ENCODE measurements around the gene HOXA3.

Gene HOXA3

GRCh38 chr7:27101171-27101956, 51.0 kb downstream of the HOXA3 start:
- H3K9ac ChIP-seq (ENCODE audit: low read length) = peak overlapping the region; percentile 29
- H3K27ac ChIP-seq (ENCODE audit: low read depth, low read length) = peak overlapping the region; percentile 84
- peaks cover 4% of the 10 kb centered on the region for H3K36me3 ChIP-seq (ENCODE audit: control insufficient read depth, insufficient read depth, low read length)
- H3K4me3 ChIP-seq (ENCODE audit: low read length) = peak overlapping the region; percentile 62
- peaks cover 22% of the 10 kb centered on the region for H3K4me1 ChIP-seq (ENCODE audit: control insufficient read depth, insufficient read depth, low read length)
- H3K27me3 ChIP-seq (ENCODE audit: control insufficient read depth, insufficient read depth, low read length) = no peaks in the 10 kb centered on the region

GRCh38 chr7:27100694-27101170, 51.7 kb downstream of the HOXA3 start:
- Histone ChIP-seq H3K4me1 (ENCODE audit: control insufficient read depth, insufficient read depth, low read length) (peaks cover 22% of the 10 kb centered on the region), H3K27ac (ENCODE audit: low read depth, low read length) (peak overlapping the region; percentile 84), H3K4me3 (ENCODE audit: low read length) (peak overlapping the region; percentile 62), H3K9ac (ENCODE audit: low read length) (peak overlapping the region; percentile 29), H3K36me3 (ENCODE audit: control insufficient read depth, insufficient read depth, low read length) (peaks cover 4% of the 10 kb centered on the region), H3K27me3 (ENCODE audit: control insufficient read depth, insufficient read depth, low read length) (no peaks in the 10 kb centered on the region)

- H3K4me1 ChIP-seq (ENCODE audit: control insufficient read depth, insufficient read depth, low read length) = peaks cover 22% of the 10 kb centered on the region
- peaks cover 4% of the 10 kb centered on the region for H3K36me3 ChIP-seq (ENCODE audit: control insufficient read depth, insufficient read depth, low read length)
- peak overlapping the region; percentile 89 for H3K27ac ChIP-seq (ENCODE audit: low read depth, low read length)
- H3K4me3 ChIP-seq (ENCODE audit: low read length) = peak overlapping the region; percentile 95
- H3K27me3 ChIP-seq (ENCODE audit: control insufficient read depth, insufficient read depth, low read length) = no peaks in the 10 kb centered on the region
- H3K9ac ChIP-seq (ENCODE audit: low read length) = no peak overlapping the region
Observed at GRCh38 chr7:27099453-27100370, 52.7 kb downstream of the HOXA3 start.

- Histone ChIP-seq H3K27ac (ENCODE audit: low read depth, low read length) (peak overlapping the region; percentile 89), H3K4me1 (ENCODE audit: control insufficient read depth, insufficient read depth, low read length) (peaks cover 22% of the 10 kb centered on the region), H3K9ac (ENCODE audit: low read length) (peak overlapping the region; percentile 4), H3K27me3 (ENCODE audit: control insufficient read depth, insufficient read depth, low read length) (no peaks in the 10 kb centered on the region), H3K36me3 (ENCODE audit: control insufficient read depth, insufficient read depth, low read length) (peaks cover 4% of the 10 kb centered on the region), H3K4me3 (ENCODE audit: low read length) (peak overlapping the region; percentile 95)
Observed at GRCh38 chr7:27098578-27099451, 53.6 kb downstream of the HOXA3 start.

- peaks cover 22% of the 10 kb centered on the region for H3K4me1 ChIP-seq (ENCODE audit: control insufficient read depth, insufficient read depth, low read length)
Observed at GRCh38 chr7:27097686-27098577, 54.5 kb downstream of the HOXA3 start.

GRCh38 chr7:27096768-27097514, 55.4 kb downstream of the HOXA3 start:
- peak overlapping the region; percentile 95 for H3K4me3 ChIP-seq (ENCODE audit: low read length)
- peak overlapping the region; percentile 89 for H3K27ac ChIP-seq (ENCODE audit: low read depth, low read length)
- peaks cover 22% of the 10 kb centered on the region for H3K4me1 ChIP-seq (ENCODE audit: control insufficient read depth, insufficient read depth, low read length)
- H3K9ac ChIP-seq (ENCODE audit: low read length) = peak overlapping the region; percentile 80
- H3K36me3 ChIP-seq (ENCODE audit: control insufficient read depth, insufficient read depth, low read length) = peaks cover 4% of the 10 kb centered on the region
- H3K27me3 ChIP-seq (ENCODE audit: control insufficient read depth, insufficient read depth, low read length) = no peaks in the 10 kb centered on the region

More at GRCh38 chr7:27097686-27098577, 54.5 kb downstream of the HOXA3 start:
- peak overlapping the region; percentile 89 for H3K27ac ChIP-seq (ENCODE audit: low read depth, low read length)
- peak overlapping the region; percentile 4 for H3K9ac ChIP-seq (ENCODE audit: low read length)
- no peaks in the 10 kb centered on the region for H3K27me3 ChIP-seq (ENCODE audit: control insufficient read depth, insufficient read depth, low read length)
- peaks cover 4% of the 10 kb centered on the region for H3K36me3 ChIP-seq (ENCODE audit: control insufficient read depth, insufficient read depth, low read length)
- peak overlapping the region; percentile 95 for H3K4me3 ChIP-seq (ENCODE audit: low read length)

- Histone ChIP-seq H3K36me3 (ENCODE audit: control insufficient read depth, insufficient read depth, low read length) (peaks cover 4% of the 10 kb centered on the region), H3K4me3 (ENCODE audit: low read length) (peak within 1 kb of the TSS; percentile 95), H3K9ac (ENCODE audit: low read length) (peak within 1 kb of the TSS; percentile 80), H3K27me3 (ENCODE audit: control insufficient read depth, insufficient read depth, low read length) (no peaks in the 10 kb centered on the region), H3K27ac (ENCODE audit: low read depth, low read length) (peak within 1 kb of the TSS; percentile 89), H3K4me1 (ENCODE audit: control insufficient read depth, insufficient read depth, low read length) (peaks cover 22% of the 10 kb centered on the region)
Observed at GRCh38 chr7:27095897-27096767, 56.3 kb downstream of the HOXA3 start, which contains the start of gene HOXA1. HOXA1 (minus strand) TSS chr7:27096000; CDS start chr7:27095912, 88 bp downstream.

GRCh38 chr7:27095050-27095896, 57.1 kb downstream of the HOXA3 start:
- H3K27me3 ChIP-seq (ENCODE audit: control insufficient read depth, insufficient read depth, low read length) = no peaks in the 10 kb centered on the region
- H3K9ac ChIP-seq (ENCODE audit: low read length) = no peak overlapping the region
- H3K27ac ChIP-seq (ENCODE audit: low read depth, low read length) = no peak overlapping the region
- H3K36me3 ChIP-seq (ENCODE audit: control insufficient read depth, insufficient read depth, low read length) = no peaks in the 10 kb centered on the region
- H3K4me1 ChIP-seq (ENCODE audit: control insufficient read depth, insufficient read depth, low read length) = peaks cover 20% of the 10 kb centered on the region
- H3K4me3 ChIP-seq (ENCODE audit: low read length) = peak overlapping the region; percentile 95

GRCh38 chr7:27094304-27095049, 57.9 kb downstream of the HOXA3 start:
- Histone ChIP-seq H3K27me3 (ENCODE audit: control insufficient read depth, insufficient read depth, low read length) (no peaks in the 10 kb centered on the region), H3K27ac (ENCODE audit: low read depth, low read length) (no peak overlapping the region), H3K4me1 (ENCODE audit: control insufficient read depth, insufficient read depth, low read length) (peaks cover 16% of the 10 kb centered on the region), H3K36me3 (ENCODE audit: control insufficient read depth, insufficient read depth, low read length) (no peaks in the 10 kb centered on the region), H3K4me3 (ENCODE audit: low read length) (no peak overlapping the region), H3K9ac (ENCODE audit: low read length) (no peak overlapping the region)

All from rectal smooth muscle tissue (tissue), 1 donor.